Measurements from ENCODE around the gene PRR4.

The PRR4 gene

GRCh38 chr12:10861366-10861765 is 12.1 kb upstream of the PRR4 start:
- Histone ChIP-seq H4K20me1 (ENCODE audit: insufficient read depth, low read length) (no peaks in the 10 kb centered on the region), H3K4me1 (ENCODE audit: low read length) (no peaks in the 10 kb centered on the region), H3K9ac (ENCODE audit: low read length) (no peak overlapping the region), H3K27ac (ENCODE audit: low read length) (no peak overlapping the region), H3K36me3 (replicated peaks; ENCODE audit: low read depth, low read length) (peaks cover 6% of the 10 kb centered on the region), H3K4me3 (ENCODE audit: low read length) (no peak overlapping the region), H3K79me2 (ENCODE audit: low read length) (no peaks in the 10 kb centered on the region), H3K4me2 (ENCODE audit: low read length) (no peak overlapping the region), H3K9me3 (ENCODE audit: insufficient read depth, low read length) (0 out of 2 replicates have a peak, but pooled peaks cover 2% of the 10 kb centered on the region), H2AFZ (ENCODE audit: low read depth, low read length) (no peak overlapping the region), H3K27me3 (ENCODE audit: low read depth, low read length) (no peaks in the 10 kb centered on the region)
- TF ChIP-seq EZH2phosphoT487 (IDR thresholded peaks at IDR 0.05; ENCODE audit: low read depth), result no peak

GRCh38 chr12:10855807-10856206 is 6.5 kb upstream of the PRR4 start:
- Histone ChIP-seq H3K9me3 (ENCODE audit: insufficient read depth, low read length) (no peaks in the 10 kb centered on the region), H3K27ac (ENCODE audit: low read length) (no peak overlapping the region), H3K27me3 (ENCODE audit: low read depth, low read length) (no peaks in the 10 kb centered on the region), H3K9ac (ENCODE audit: low read length) (no peak overlapping the region), H3K4me2 (ENCODE audit: low read length) (no peak overlapping the region), H3K79me2 (ENCODE audit: low read length) (no peaks in the 10 kb centered on the region), H2AFZ (ENCODE audit: low read depth, low read length) (no peak overlapping the region), H3K36me3 (replicated peaks; ENCODE audit: low read depth, low read length) (peaks cover 14% of the 10 kb centered on the region), H3K4me3 (ENCODE audit: low read length) (no peak overlapping the region), H4K20me1 (ENCODE audit: insufficient read depth, low read length) (no peaks in the 10 kb centered on the region), H3K4me1 (ENCODE audit: low read length) (no peaks in the 10 kb centered on the region)
- TF ChIP-seq EZH2phosphoT487 (IDR thresholded peaks at IDR 0.05; ENCODE audit: low read depth), result no peak
- no peak for TF ChIP-seq CTCF (IDR thresholded peaks at IDR 0.05; ENCODE audit: low read depth, low read length)

DNA sequence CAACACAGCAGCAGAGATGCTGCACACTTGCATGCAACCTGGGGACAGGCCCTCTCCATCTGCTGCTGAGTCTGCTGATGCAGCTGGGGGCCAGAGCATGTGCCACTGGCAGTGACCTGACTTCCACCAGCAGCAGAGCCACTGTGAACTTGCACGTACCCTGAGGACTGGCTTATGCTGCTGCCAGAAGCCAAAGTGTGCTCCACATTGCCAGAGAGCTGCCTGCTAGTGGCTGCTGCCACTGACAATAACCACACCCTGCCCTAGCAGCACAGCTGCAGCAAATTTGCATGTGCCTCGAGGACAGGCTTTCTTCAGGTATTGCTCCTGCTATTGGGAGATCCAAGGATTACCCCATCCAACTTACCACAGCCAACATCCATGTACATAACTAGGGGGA is 4.5 kb upstream of the PRR4 start:
- Histone ChIP-seq H3K79me2 (ENCODE audit: low read length) (no peaks in the 10 kb centered on the region), H3K9me3 (ENCODE audit: insufficient read depth, low read length) (no peaks in the 10 kb centered on the region), H3K4me1 (ENCODE audit: low read length) (no peaks in the 10 kb centered on the region), H2AFZ (ENCODE audit: low read depth, low read length) (no peak overlapping the region), H4K20me1 (ENCODE audit: insufficient read depth, low read length) (no peaks in the 10 kb centered on the region), H3K9ac (ENCODE audit: low read length) (no peak overlapping the region), H3K36me3 (replicated peaks; ENCODE audit: low read depth, low read length) (peaks cover 10% of the 10 kb centered on the region), H3K27ac (ENCODE audit: low read length) (no peak overlapping the region), H3K4me3 (ENCODE audit: low read length) (no peak overlapping the region), H3K27me3 (ENCODE audit: low read depth, low read length) (no peaks in the 10 kb centered on the region), H3K4me2 (ENCODE audit: low read length) (no peak overlapping the region)
- no peak for TF ChIP-seq EZH2phosphoT487 (IDR thresholded peaks at IDR 0.05; ENCODE audit: low read depth)
- no peak for TF ChIP-seq CTCF (IDR thresholded peaks at IDR 0.05; ENCODE audit: low read depth, low read length)

- no peak overlapping the region for H3K4me2 ChIP-seq (ENCODE audit: low read length)
- H3K36me3 ChIP-seq (replicated peaks; ENCODE audit: low read depth, low read length), result peaks cover 8% of the 10 kb centered on the region
- H3K27ac ChIP-seq (ENCODE audit: low read length), result no peak overlapping the region
- TF ChIP-seq EZH2phosphoT487 (IDR thresholded peaks at IDR 0.05; ENCODE audit: low read depth), result no peak
- no peak for TF ChIP-seq CTCF (IDR thresholded peaks at IDR 0.05; ENCODE audit: low read depth, low read length)
- H3K9ac ChIP-seq (ENCODE audit: low read length), result no peak overlapping the region
- no peaks in the 10 kb centered on the region for H3K79me2 ChIP-seq (ENCODE audit: low read length)
- no peak overlapping the region for H2AFZ ChIP-seq (ENCODE audit: low read depth, low read length)
- no peaks in the 10 kb centered on the region for H3K4me1 ChIP-seq (ENCODE audit: low read length)
- H4K20me1 ChIP-seq (ENCODE audit: insufficient read depth, low read length), result no peaks in the 10 kb centered on the region
- no peak overlapping the region for H3K4me3 ChIP-seq (ENCODE audit: low read length)
- no peaks in the 10 kb centered on the region for H3K9me3 ChIP-seq (ENCODE audit: insufficient read depth, low read length)
- H3K27me3 ChIP-seq (ENCODE audit: low read depth, low read length), result no peaks in the 10 kb centered on the region
Observed at GRCh38 chr12:10851243-10851858, 2.1 kb upstream of the PRR4 start.
